PC-3 (cell line): ENCODE measurements around the gene TENM4. TPM values are rescaled to one million over a fixed set of nuclear protein-coding genes. Genes with fewer than 3 reads are reported as not detected.

Experiments
- ATAC-seq: fragments of 200-7000 bp; cut with Tn5 transposase; 2 replicates; pipeline ENCODE4 v1.9.1; 2020; ENCODE audit warnings: mild to moderate bottlenecking, moderate library complexity
- BruUV-seq: library from RNA; stranded (reverse); fragments of 400-500 nt; replicated peaks from 2 replicates; lab custom pipeline; 2021; lab: Mats Ljungman, UMichigan
- CTCF ChIA-PET: fragments of 300-600 bp; sonication (Branson Sonifier 250); formaldehyde crosslinking; loops from one replicate; lab custom pipeline; 2022; ENCODE audit warnings: antibody characterized with exemption; lab: Charles Lee
- POLR2A ChIA-PET: fragments of 300-600 bp; sonication (Branson Sonifier 250); formaldehyde crosslinking; loops from one replicate; lab custom pipeline; 2022; ENCODE audit warnings: antibody characterized with exemption; ENCODE audit not compliant: unreplicated experiment; lab: Charles Lee
- DNase-seq: peaks from one replicate; pipeline ENCODE4 v3.0.0-alpha.2; 2015
- H2AFZ ChIP-seq: fragments of 300-600 bp; sonication (generic); 2 replicates; pipeline ENCODE4 v1.6.0; 2016; ENCODE audit warnings: antibody characterized with exemption, low read length
- H3F3A ChIP-seq: fragments of 300-600 bp; sonication (generic); one replicate; pipeline ENCODE4 v1.6.0; 2017; ENCODE audit warnings: antibody characterized with exemption, low read length, control low read depth, mild to moderate bottlenecking; ENCODE audit not compliant: unreplicated experiment
- H3K27ac ChIP-seq: fragments of 300-600 bp; sonication (generic); 2 replicates; pipeline ENCODE4 v1.5.1; 2016; ENCODE audit warnings: mild to moderate bottlenecking, low read length
- H3K27me3 ChIP-seq: fragments of 300-600 bp; sonication (generic); 2 replicates; pipeline ENCODE4 v1.6.1; 2016; ENCODE audit warnings: low read length, mixed read lengths
- H3K36me3 ChIP-seq: fragments of 300-600 bp; sonication (generic); 2 replicates; pipeline ENCODE4 v1.6.1; 2016; ENCODE audit warnings: low read depth, mixed run types, low read length, mixed read lengths
- H3K4me1 ChIP-seq: fragments of 300-600 bp; sonication (generic); 2 replicates; pipeline ENCODE4 v1.5.1; 2016; ENCODE audit warnings: low read length; ENCODE audit not compliant: insufficient read depth
- H3K4me2 ChIP-seq: fragments of 300-600 bp; sonication (generic); 2 replicates; pipeline ENCODE4 v1.6.0; 2016; ENCODE audit warnings: low read length
- H3K4me3 ChIP-seq: fragments of 300-600 bp; sonication (generic); 2 replicates; pipeline ENCODE4 v1.5.1; 2016; ENCODE audit warnings: mild to moderate bottlenecking, low read length, mixed read lengths
- H3K79me2 ChIP-seq: fragments of 300-600 bp; sonication (generic); 2 replicates; pipeline ENCODE4 v1.6.1; 2017; ENCODE audit warnings: low read length, mixed read lengths
- H3K9ac ChIP-seq: fragments of 300-600 bp; sonication (generic); 2 replicates; pipeline ENCODE4 v1.6.0; 2016; ENCODE audit warnings: mild to moderate bottlenecking, low read length
- H3K9me2 ChIP-seq: fragments of 300-600 bp; sonication (generic); replicated peaks from 2 replicates; pipeline ENCODE4 v1.6.1; 2016; ENCODE audit warnings: mixed run types, low read length, mixed read lengths
- H3K9me3 ChIP-seq: fragments of 300-600 bp; sonication (generic); 2 replicates; pipeline ENCODE4 v1.6.1; 2016; ENCODE audit warnings: low read length, mixed read lengths
- H4K20me1 ChIP-seq: fragments of 300-600 bp; sonication (generic); 2 replicates; pipeline ENCODE4 v1.6.1; 2016; ENCODE audit warnings: low read length, mixed read lengths
- CTCF ChIP-seq: fragments of 300-600 bp; sonication (generic); conservative IDR thresholded peaks from 2 replicates; pipeline ENCODE4 v1.5.1; 2017; ENCODE audit warnings: antibody characterized with exemption, low read depth, mild to moderate bottlenecking, low read length
- EZH2 ChIP-seq: fragments of 300-600 bp; sonication (generic); IDR thresholded peaks from one replicate; pipeline ENCODE4 v1.6.1; 2017; ENCODE audit warnings: antibody characterized with exemption, mild to moderate bottlenecking, low read length; ENCODE audit not compliant: unreplicated experiment
- EZH2phosphoT487 ChIP-seq: fragments of 300-600 bp; sonication (generic); IDR thresholded peaks from 2 replicates; pipeline ENCODE4 v1.6.1; 2018; ENCODE audit warnings: mild to moderate bottlenecking, antibody characterized with exemption, low read length, borderline replicate concordance
- intact Hi-C: fragments of 100-400 bp; cut with micrococcal nuclease; formaldehyde crosslinking; loops from 2 replicates; pipeline ENCODE4 v1.9.0; 2023
- total RNA-seq: library from RNA; depleted of rRNA; stranded (reverse); fragments of >200 nt; gene quantifications from 2 replicates; pipeline ENCODE4 v1.2.3, GENCODE V29; 2014

The TENM4 gene
- total RNA-seq, 1 experiment from 2014 or later, result 19.7 TPM

DNA sequence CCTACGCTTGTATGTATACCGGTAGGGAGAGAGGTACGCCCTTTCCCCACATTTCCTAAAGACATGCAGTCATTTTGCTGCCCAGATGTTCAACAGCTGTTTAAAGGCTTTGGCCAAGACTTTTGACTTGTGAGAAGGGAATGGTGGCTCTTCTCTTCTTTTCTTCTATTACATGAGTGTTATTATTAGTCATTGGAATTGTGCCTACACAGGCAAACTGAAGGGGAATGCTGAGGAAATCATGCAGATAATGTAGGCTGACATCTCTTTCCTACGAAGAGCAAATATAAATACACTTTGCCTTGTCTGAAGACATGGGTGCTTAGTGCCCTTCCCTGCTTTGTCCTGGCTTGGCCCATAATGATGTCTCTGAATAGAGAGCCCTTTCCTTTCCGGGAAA lies 671.9 kb downstream of the TENM4 start:
- intact Hi-C loops, result no loop called here
- no peak for ATAC-seq
- no peaks in the 10 kb centered on the region for H3F3A ChIP-seq

GRCh38 chr11:78768345-78768744 lies 672.5 kb downstream of the TENM4 start:
- DNase-seq (no peak), ATAC-seq (no peak)
- Histone ChIP-seq H3K9me3 (no peaks in the 10 kb centered on the region), H2AFZ (no peak overlapping the region), H3K27ac (no peak overlapping the region), H3K9ac (no peak overlapping the region), H3K27me3 (no peaks in the 10 kb centered on the region), H3K4me3 (no peak overlapping the region), H3K36me3 (no peaks in the 10 kb centered on the region), H3K4me1 (no peaks in the 10 kb centered on the region), H3F3A (no peaks in the 10 kb centered on the region), H4K20me1 (no peaks in the 10 kb centered on the region), H3K4me2 (no peak overlapping the region), H3K9me2 (no peaks in the 10 kb centered on the region), H3K79me2 (no peaks in the 10 kb centered on the region)
- no TSS peak for BruUV-seq
- ChIA-PET POLR2A (no interaction called here), CTCF (no interaction called here)
- intact Hi-C loops, result no loop called here
- TF ChIP-seq CTCF, result no peak
- no peak for TF ChIP-seq EZH2
- no peak for TF ChIP-seq EZH2phosphoT487

More for the DNA sequence above, 671.9 kb downstream of the TENM4 start:
- H3K27me3 ChIP-seq, result no peaks in the 10 kb centered on the region
- no peaks in the 10 kb centered on the region for H4K20me1 ChIP-seq
- no TSS peak for BruUV-seq
- no peak overlapping the region for H2AFZ ChIP-seq
- CTCF ChIA-PET, result interaction anchor here (0.6 kb wide), 1 partner anchor 336 kb away, joined by 3 read pairs; no protein-coding TSS in a partner anchor
- no peak overlapping the region for H3K9ac ChIP-seq
- POLR2A ChIA-PET, result no interaction called here
- TF ChIP-seq CTCF, result no peak
- TF ChIP-seq EZH2phosphoT487, result no peak
- no peak for TF ChIP-seq EZH2
- no peak overlapping the region for H3K27ac ChIP-seq
- H3K4me3 ChIP-seq, result no peak overlapping the region
- no peaks in the 10 kb centered on the region for H3K79me2 ChIP-seq
- no peaks in the 10 kb centered on the region for H3K9me3 ChIP-seq
- H3K4me2 ChIP-seq, result no peak overlapping the region
- no peaks in the 10 kb centered on the region for H3K9me2 ChIP-seq
- H3K4me1 ChIP-seq, result no peaks in the 10 kb centered on the region
- no peak for DNase-seq
- no peaks in the 10 kb centered on the region for H3K36me3 ChIP-seq

DNA sequence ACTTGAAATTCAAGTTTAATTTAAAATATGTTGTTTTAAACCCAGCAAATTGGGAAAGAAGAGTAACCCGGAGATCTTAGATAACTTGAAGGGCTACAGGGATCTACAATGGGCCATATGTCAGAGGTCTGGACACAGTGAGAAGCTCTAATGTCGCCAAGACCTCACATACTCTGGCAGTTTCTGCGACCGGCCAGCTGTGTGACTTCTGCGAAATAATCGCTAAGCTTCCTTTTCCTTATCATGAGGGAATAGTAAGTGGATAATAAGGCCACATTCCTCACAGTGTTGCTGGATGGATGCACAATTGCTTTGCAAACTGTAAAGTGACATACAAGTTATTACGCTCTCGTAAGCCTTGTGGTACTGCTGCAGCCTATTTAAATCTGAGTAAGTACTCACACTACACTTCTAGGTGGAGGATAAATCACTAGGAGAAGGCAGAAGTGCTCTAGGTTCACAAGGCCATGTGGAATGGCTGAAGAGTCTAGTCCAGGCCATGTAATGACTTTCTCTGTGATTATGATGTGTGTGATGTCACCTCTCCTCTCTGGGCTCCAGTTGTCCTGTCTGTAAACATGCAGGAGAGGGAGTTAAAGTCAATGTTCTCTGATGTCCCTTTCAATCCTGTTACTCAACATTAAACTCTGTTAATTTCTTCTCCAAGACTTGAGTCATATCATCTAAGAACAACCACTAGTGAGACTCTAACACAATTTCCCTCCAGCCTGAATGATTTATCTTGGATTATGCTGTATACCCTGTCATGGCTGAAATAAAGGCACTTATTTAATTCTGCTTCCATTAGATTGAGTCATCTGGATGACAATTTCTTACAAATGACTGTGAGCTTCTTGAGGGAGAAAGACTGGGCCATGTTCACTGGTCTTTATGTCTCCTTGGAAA lies 673.5 kb downstream of the TENM4 start:
- no peaks in the 10 kb centered on the region for H3K36me3 ChIP-seq
- ATAC-seq (no peak), DNase-seq (no peak)
- no peak overlapping the region for H3K9ac ChIP-seq
- no peaks in the 10 kb centered on the region for H3K9me2 ChIP-seq
- no peak overlapping the region for H3K27ac ChIP-seq
- no peaks in the 10 kb centered on the region for H3F3A ChIP-seq
- no TSS peak for BruUV-seq
- no peaks in the 10 kb centered on the region for H3K27me3 ChIP-seq
- intact Hi-C loops, result no loop called here
- H3K4me2 ChIP-seq, result no peak overlapping the region
- no peak overlapping the region for H3K4me3 ChIP-seq
- no peak overlapping the region for H2AFZ ChIP-seq
- no peaks in the 10 kb centered on the region for H4K20me1 ChIP-seq
- H3K79me2 ChIP-seq, result no peaks in the 10 kb centered on the region
- TF ChIP-seq EZH2phosphoT487 (no peak), CTCF (no peak), EZH2 (no peak)
- no peaks in the 10 kb centered on the region for H3K4me1 ChIP-seq
- no peaks in the 10 kb centered on the region for H3K9me3 ChIP-seq
- ChIA-PET POLR2A (no interaction called here), CTCF (no interaction called here)
